ENCODE measurements around the gene MAB21L3.

MAB21L3 gene

GRCh38 chr1:116166655-116167054, 55.5 kb downstream of the MAB21L3 start:
- DNase-seq: no peak

GRCh38 chr1:116167625-116168276, 56.6 kb downstream of the MAB21L3 start:
- no peak for DNase-seq

- no peak for DNase-seq
Measured at GRCh38 chr1:116168277-116169032, 57.3 kb downstream of the MAB21L3 start.

DNA sequence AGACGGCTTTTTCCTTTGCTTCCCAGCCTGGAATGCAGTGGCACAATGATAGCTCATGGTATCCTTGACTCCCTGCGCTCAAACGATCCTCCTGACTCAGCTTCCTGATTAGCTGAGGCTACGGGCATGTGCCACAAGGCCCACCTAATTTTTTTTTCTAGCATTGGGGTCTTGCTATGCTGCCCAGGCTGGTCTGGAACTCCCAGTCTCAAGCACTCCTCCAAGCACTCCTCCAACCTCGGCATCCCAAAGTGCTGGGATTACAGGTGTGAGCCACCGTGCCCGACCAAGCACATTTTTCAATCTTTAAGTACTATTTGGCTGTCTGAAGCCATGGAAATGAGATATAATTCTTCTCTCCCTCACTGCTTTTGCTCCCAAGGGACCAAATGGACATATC, 58.7 kb downstream of the MAB21L3 start:
- DNase-seq: no peak

GRCh38 chr1:116170721-116171589, 59.8 kb downstream of the MAB21L3 start:
- no peak for DNase-seq

- no peak for DNase-seq
Measured at GRCh38 chr1:116172666-116173065, 61.5 kb downstream of the MAB21L3 start.

GRCh38 chr1:116175611-116176010, 64.4 kb downstream of the MAB21L3 start:
- no peak for DNase-seq

GRCh38 chr1:116176306-116176789, 65.1 kb downstream of the MAB21L3 start:
- no peak for DNase-seq

DNA sequence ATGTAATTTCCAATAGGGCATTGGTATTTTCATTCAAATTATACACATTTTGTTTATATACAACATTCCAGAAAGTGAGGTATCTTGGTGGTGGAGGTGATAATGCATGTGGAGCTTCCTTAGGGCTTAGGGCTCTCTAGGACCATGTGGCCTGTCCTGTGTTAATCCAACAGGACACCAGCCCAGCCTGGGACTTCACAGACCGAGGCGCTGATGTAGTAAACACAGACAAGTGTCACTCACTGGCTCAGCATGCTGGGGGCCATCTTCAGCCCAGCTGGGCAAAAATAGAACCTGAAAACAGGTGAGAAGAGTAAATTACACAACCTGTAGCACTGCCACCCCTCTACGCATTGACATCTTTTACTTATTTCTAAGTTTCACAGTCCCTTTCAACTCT, 66.7 kb downstream of the MAB21L3 start:
- DNase-seq: no peak

DNA sequence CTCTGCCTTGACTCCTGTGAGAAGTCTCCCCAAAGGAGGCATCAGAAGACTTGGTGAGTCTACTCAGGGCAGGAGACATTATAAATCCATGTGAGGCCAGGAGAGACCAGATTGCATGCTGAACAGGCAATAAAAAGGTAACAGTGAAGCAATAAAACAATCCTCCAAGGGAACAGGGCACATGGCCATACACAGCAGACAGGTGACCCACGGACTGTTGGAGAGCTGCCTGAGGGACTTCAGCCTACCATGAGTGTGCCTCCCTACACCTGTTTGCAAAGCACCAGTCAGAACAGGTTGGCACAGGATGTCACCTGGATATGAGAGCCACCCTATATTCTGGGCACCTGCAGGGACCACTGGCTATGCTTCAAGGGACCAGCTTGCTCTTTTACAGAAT, 67.6 kb downstream of the MAB21L3 start:
- no peak for DNase-seq

GRCh38 chr1:116179419-116179818, 68.2 kb downstream of the MAB21L3 start:
- no peak for DNase-seq

- no peak for DNase-seq
Measured at GRCh38 chr1:116179964-116180363, 68.8 kb downstream of the MAB21L3 start.

- DNase-seq: no peak
Measured at GRCh38 chr1:116182019-116182714, 71.0 kb downstream of the MAB21L3 start.

Data from SIG-M5 (cell line).